Measurements from ENCODE around the gene TMEM170B.
A peak's percentile ranks its signal among the peaks of the same experiment; 100 is the strongest.

Gene TMEM170B

GRCh38 chr6:11575408-11576033 lies 38.0 kb downstream of the TMEM170B start:
- in situ Hi-C loops (cut with MboI; ENCODE audit: low pct_unique_long_range_greater_than_20kb, low sequenced_read_pairs), result no loop called here
- DNase-seq, result peak; percentile 87

GRCh38 chr6:11580686-11581405 lies 43.3 kb downstream of the TMEM170B start:
- in situ Hi-C loops (cut with MboI; ENCODE audit: low pct_unique_long_range_greater_than_20kb, low sequenced_read_pairs), result no loop called here
- DNase-seq, result peak; percentile 12

- no peak for DNase-seq
- in situ Hi-C loops (cut with MboI; ENCODE audit: low pct_unique_long_range_greater_than_20kb, low sequenced_read_pairs), result no loop called here
These were observed 46.7 kb downstream of the TMEM170B start for GRCh38 chr6:11584244-11584643.

GRCh38 chr6:11585426-11586016 lies 48.0 kb downstream of the TMEM170B start:
- in situ Hi-C loops (cut with MboI; ENCODE audit: low pct_unique_long_range_greater_than_20kb, low sequenced_read_pairs), result no loop called here
- DNase-seq, result peak; percentile 74

GRCh38 chr6:11586117-11586516 lies 48.6 kb downstream of the TMEM170B start:
- in situ Hi-C loops (cut with MboI; ENCODE audit: low pct_unique_long_range_greater_than_20kb, low sequenced_read_pairs), result no loop called here
- DNase-seq, result no peak

GRCh38 chr6:11586536-11586935 lies 49.0 kb downstream of the TMEM170B start:
- in situ Hi-C loops (cut with MboI; ENCODE audit: low pct_unique_long_range_greater_than_20kb, low sequenced_read_pairs), result no loop called here
- DNase-seq, result no peak

GRCh38 chr6:11589261-11589660 lies 51.7 kb downstream of the TMEM170B start:
- in situ Hi-C loops (cut with MboI; ENCODE audit: low pct_unique_long_range_greater_than_20kb, low sequenced_read_pairs), result no loop called here
- no peak for DNase-seq

GRCh38 chr6:11592294-11592906 lies 54.9 kb downstream of the TMEM170B start:
- in situ Hi-C loops (cut with MboI; ENCODE audit: low pct_unique_long_range_greater_than_20kb, low sequenced_read_pairs), result no loop called here
- no peak for DNase-seq

- DNase-seq, result no peak
- in situ Hi-C loops (cut with MboI; ENCODE audit: low pct_unique_long_range_greater_than_20kb, low sequenced_read_pairs), result no loop called here
These were observed 55.5 kb downstream of the TMEM170B start for GRCh38 chr6:11593096-11593495.

- DNase-seq, result no peak
- in situ Hi-C loops (cut with MboI; ENCODE audit: low pct_unique_long_range_greater_than_20kb, low sequenced_read_pairs), result no loop called here
These were observed 58.4 kb downstream of the TMEM170B start for GRCh38 chr6:11595903-11596302.

- no peak for DNase-seq
- in situ Hi-C loops (cut with MboI; ENCODE audit: low pct_unique_long_range_greater_than_20kb, low sequenced_read_pairs), result no loop called here
These were observed 59.2 kb downstream of the TMEM170B start for GRCh38 chr6:11596640-11597237.

GRCh38 chr6:11598687-11599086 lies 61.1 kb downstream of the TMEM170B start:
- in situ Hi-C loops (cut with MboI; ENCODE audit: low pct_unique_long_range_greater_than_20kb, low sequenced_read_pairs), result no loop called here
- DNase-seq, result no peak

GRCh38 chr6:11600251-11600650 lies 62.7 kb downstream of the TMEM170B start:
- DNase-seq, result no peak
- in situ Hi-C loops (cut with MboI; ENCODE audit: low pct_unique_long_range_greater_than_20kb, low sequenced_read_pairs), result no loop called here

- in situ Hi-C loops (cut with MboI; ENCODE audit: low pct_unique_long_range_greater_than_20kb, low sequenced_read_pairs), result no loop called here
- no peak for DNase-seq
These were observed 64.4 kb downstream of the TMEM170B start for GRCh38 chr6:11601776-11602605.

- in situ Hi-C loops (cut with MboI; ENCODE audit: low pct_unique_long_range_greater_than_20kb, low sequenced_read_pairs), result no loop called here
- peak; percentile 16 for DNase-seq
These were observed 66.7 kb downstream of the TMEM170B start for GRCh38 chr6:11604215-11604614.

- no peak for DNase-seq
- in situ Hi-C loops (cut with MboI; ENCODE audit: low pct_unique_long_range_greater_than_20kb, low sequenced_read_pairs), result no loop called here
These were observed 67.4 kb downstream of the TMEM170B start for GRCh38 chr6:11604836-11605506.

GRCh38 chr6:11605507-11605905 lies 68.0 kb downstream of the TMEM170B start:
- in situ Hi-C loops (cut with MboI; ENCODE audit: low pct_unique_long_range_greater_than_20kb, low sequenced_read_pairs), result no loop called here
- no peak for DNase-seq

- DNase-seq, result no peak
- in situ Hi-C loops (cut with MboI; ENCODE audit: low pct_unique_long_range_greater_than_20kb, low sequenced_read_pairs), result no loop called here
These were observed 68.8 kb downstream of the TMEM170B start for GRCh38 chr6:11606332-11606731.

Data from KBM-7 (cell line).